ENCODE measurements around the gene SGPP2. TPM values are rescaled to one million over a fixed set of nuclear protein-coding genes. Genes with fewer than 3 reads are reported as not detected.
"Not testable (repeated sequence)": the region's sequence is repeated elsewhere in the genome, so short reads cannot be mapped to it uniquely, and the experiment has no call there.

The SGPP2 gene
- total RNA-seq, 1 donor from 2014 or later: 22.4 TPM

DNA sequence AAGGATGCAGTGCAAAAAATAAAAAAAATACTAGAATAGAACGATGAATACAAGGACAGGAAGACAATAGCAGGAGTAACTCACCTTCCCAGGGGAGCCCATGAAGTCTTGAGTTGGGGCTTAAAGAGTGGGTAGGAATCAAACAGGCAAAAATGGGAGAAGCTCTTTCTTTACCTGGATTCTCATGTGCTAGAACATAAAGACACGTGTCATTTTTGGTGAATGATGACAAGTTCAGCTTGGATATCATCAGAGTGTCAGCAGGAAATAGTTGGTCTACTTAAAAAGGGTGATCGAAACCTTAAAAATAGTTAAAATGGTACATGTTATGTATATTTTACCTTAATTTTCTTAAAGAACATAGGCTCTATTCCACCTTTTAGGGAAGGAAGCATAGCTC, 5.7 kb downstream of the SGPP2 start:
- Mint-ChIP-seq H3K27me3 (peaks cover 42% of the 10 kb centered on the region), H3K4me1 (ENCODE audit: unreplicated experiment) (peaks cover 41% of the 10 kb centered on the region)
- TF ChIP-seq, protein P1, sequence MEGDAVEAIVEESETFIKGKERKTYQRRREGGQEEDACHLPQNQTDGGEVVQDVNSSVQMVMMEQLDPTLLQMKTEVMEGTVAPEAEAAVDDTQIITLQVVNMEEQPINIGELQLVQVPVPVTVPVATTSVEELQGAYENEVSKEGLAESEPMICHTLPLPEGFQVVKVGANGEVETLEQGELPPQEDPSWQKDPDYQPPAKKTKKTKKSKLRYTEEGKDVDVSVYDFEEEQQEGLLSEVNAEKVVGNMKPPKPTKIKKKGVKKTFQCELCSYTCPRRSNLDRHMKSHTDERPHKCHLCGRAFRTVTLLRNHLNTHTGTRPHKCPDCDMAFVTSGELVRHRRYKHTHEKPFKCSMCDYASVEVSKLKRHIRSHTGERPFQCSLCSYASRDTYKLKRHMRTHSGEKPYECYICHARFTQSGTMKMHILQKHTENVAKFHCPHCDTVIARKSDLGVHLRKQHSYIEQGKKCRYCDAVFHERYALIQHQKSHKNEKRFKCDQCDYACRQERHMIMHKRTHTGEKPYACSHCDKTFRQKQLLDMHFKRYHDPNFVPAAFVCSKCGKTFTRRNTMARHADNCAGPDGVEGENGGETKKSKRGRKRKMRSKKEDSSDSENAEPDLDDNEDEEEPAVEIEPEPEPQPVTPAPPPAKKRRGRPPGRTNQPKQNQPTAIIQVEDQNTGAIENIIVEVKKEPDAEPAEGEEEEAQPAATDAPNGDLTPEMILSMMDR (conservative IDR thresholded peaks at IDR 0.05): no peak

DNA sequence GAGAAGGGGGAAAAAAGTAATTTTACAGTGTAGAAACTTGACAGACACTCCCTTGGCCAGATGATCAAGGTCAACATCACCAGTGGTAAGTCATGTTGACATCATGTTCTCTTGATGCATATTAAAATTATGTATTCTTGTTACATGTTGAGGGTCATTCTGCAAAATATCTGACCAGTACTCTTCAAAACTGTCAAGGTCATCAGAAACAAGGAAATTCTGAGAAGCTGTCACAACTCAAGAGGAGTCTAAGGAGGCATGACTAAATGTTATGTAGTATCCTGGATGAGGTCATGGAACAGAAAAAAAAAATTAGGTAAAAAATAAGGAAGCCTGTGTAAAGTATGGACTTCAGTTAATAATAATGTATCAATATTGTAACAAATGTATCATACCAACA, 6.3 kb downstream of the SGPP2 start:
- TF ChIP-seq, protein P1 (conservative IDR thresholded peaks at IDR 0.05): no peak
- peaks cover 5% of the 10 kb centered on the region for H3K9me3 Mint-ChIP-seq
- DNase-seq (ENCODE audit: extremely low spot score, unreplicated experiment): no peak
- H3K4me3 Mint-ChIP-seq: no peak overlapping the region
- H3K27me3 Mint-ChIP-seq: peaks cover 36% of the 10 kb centered on the region
- no peak overlapping the region for H3K27ac Mint-ChIP-seq
- peaks cover 5% of the 10 kb centered on the region for H3K36me3 Mint-ChIP-seq
- peaks cover 41% of the 10 kb centered on the region for H3K4me1 Mint-ChIP-seq (ENCODE audit: unreplicated experiment)

More for the DNA sequence above, 5.7 kb downstream of the SGPP2 start:
- peaks cover 5% of the 10 kb centered on the region for H3K9me3 Mint-ChIP-seq
- H3K27ac Mint-ChIP-seq: no peak overlapping the region
- H3K4me3 Mint-ChIP-seq: no peak overlapping the region
- no peak for DNase-seq (ENCODE audit: extremely low spot score, unreplicated experiment)
- peaks cover 5% of the 10 kb centered on the region for H3K36me3 Mint-ChIP-seq

DNA sequence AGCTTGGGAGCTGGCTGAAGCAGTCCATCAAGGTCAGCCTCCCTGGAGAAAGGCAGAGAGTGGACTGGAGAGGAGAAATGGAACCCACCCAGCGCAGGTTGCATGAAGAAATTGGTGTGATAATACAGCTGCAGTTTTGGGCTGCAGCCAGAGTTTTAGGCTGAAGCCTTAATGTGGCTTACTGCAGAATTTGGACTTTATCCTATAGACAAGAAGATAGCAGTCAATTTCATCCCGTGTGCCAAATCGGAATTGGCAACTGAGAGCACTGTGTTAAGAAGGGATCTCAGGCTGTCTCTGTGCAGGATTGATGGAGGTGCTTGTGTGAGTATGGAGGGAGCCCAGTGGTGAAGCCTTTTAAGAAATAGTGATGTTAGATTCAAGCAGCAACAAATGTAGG, 7.5 kb downstream of the SGPP2 start:
- Mint-ChIP-seq H3K36me3 (peaks cover 5% of the 10 kb centered on the region), H3K9me3 (peaks cover 5% of the 10 kb centered on the region), H3K27ac (no peak overlapping the region), H3K4me1 (ENCODE audit: unreplicated experiment) (peaks cover 34% of the 10 kb centered on the region), H3K4me3 (peak overlapping the region; percentile 7), H3K27me3 (peaks cover 27% of the 10 kb centered on the region)
- DNase-seq (ENCODE audit: extremely low spot score, unreplicated experiment): no peak
- TF ChIP-seq, protein P1 (conservative IDR thresholded peaks at IDR 0.05): no peak

DNA sequence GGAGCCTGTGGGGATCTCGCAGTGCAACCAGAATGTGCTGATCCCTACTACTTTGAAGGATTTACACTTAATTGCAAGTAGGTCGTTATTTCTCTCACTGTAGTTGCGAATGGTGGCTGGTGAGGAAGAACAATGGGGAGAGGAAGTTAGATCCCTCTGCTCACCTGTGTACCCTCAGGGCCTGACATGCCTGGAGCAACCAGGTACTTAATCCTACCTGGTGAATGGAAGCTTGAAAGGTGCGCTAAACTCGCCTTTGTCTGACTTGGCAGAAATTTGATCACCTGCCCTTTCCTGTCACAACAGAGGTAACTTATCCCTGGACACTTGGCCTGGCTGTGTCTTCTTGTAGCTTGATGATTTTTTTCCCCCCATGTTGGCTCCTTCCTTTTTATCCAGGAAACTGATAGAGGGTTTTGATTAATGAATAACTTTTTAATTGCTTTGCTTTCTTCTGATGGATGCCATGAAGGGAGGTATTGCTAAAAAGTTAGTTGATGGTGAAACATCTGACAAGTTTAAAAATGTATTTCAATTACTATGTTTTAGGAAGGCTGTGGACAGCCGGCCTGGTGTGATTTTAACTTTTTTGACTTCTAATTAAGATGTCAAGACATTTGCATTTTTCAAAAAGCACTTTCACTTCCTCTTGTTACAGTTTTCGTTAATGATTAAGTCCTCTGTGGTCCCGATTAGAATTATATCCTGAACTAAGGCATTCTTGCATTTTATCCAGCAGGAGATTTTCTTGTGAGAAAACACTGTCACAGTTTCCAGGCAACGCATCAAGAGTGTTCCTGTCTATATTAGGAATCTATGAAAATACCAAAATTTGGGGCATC, 9.2 kb downstream of the SGPP2 start:
- TF ChIP-seq, protein P1 (conservative IDR thresholded peaks at IDR 0.05): no peak
- Mint-ChIP-seq H3K27me3 (peaks cover 17% of the 10 kb centered on the region), H3K4me3 (peak overlapping the region; percentile 47), H3K4me1 (ENCODE audit: unreplicated experiment) (peaks cover 19% of the 10 kb centered on the region), H3K9me3 (peaks cover 5% of the 10 kb centered on the region), H3K36me3 (peaks cover 5% of the 10 kb centered on the region), H3K27ac (peak overlapping the region; percentile 68)
- no peak for DNase-seq (ENCODE audit: extremely low spot score, unreplicated experiment)

DNA sequence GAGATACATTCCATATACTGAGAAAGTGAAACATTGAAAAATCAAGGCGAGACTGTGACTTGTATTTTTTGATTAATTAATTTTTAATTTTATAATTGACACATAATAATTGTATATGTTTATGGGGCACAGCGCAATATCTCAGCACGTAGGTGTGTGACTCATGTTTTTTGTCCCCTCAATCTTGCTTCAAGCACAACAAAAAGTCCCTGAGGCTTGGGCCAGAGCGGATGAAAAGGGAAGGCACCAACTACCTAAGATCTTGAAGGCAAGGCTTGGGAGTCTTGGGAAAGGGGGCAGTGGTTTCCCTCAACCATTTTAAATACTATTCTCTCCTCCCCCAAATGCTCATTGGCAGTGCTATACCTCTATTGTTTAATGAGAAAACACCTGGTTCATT, 9.9 kb downstream of the SGPP2 start:
- no peak overlapping the region for H3K4me3 Mint-ChIP-seq
- no peak for DNase-seq (ENCODE audit: extremely low spot score, unreplicated experiment)
- peak overlapping the region; percentile 68 for H3K27ac Mint-ChIP-seq
- H3K27me3 Mint-ChIP-seq: peaks cover 17% of the 10 kb centered on the region
- H3K36me3 Mint-ChIP-seq: peaks cover 5% of the 10 kb centered on the region
- H3K4me1 Mint-ChIP-seq (ENCODE audit: unreplicated experiment): peaks cover 19% of the 10 kb centered on the region
- peaks cover 5% of the 10 kb centered on the region for H3K9me3 Mint-ChIP-seq
- TF ChIP-seq, protein P1 (conservative IDR thresholded peaks at IDR 0.05): no peak

DNA sequence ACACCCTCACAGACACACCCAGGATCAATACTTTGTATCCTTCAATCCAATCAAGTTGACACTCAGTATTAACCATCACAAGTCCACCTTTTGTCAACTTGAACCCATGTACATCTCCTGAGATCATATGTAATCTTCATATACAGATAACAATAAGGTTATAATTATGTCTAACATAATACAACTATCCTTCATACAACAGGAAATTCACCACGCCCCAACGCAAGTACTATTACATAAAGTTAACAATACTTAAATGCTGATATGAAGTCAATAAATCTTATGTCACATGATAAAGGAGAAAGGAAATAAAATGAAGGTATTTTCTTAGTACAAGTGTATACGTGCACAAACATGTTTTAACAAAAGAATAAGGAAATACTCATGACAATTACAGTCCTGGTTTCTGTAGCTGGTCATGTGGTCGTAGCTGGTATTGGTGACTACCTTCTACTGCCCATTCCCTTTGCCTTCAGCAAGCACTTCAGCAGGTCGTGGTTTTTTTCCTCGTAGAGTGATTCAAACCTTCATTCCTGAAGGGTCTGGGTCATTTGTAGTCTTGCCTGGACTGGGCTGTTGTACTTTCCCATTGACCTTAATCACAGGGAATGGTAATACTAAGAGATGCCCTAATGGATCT, 11.2 kb downstream of the SGPP2 start:
- DNase-seq (ENCODE audit: extremely low spot score, unreplicated experiment); H3K36me3 Mint-ChIP-seq; H3K27ac Mint-ChIP-seq; H3K4me3 Mint-ChIP-seq; H3K9me3 Mint-ChIP-seq: not testable (repeated sequence)
- H3K4me1 Mint-ChIP-seq (ENCODE audit: unreplicated experiment): peaks cover 20% of the 10 kb centered on the region
- H3K27me3 Mint-ChIP-seq: peaks cover 12% of the 10 kb centered on the region

Measured in type B pancreatic cell (in vitro differentiated cells).